Liver (tissue), 9 donors: ENCODE data around the gene NELL1. TPM values are rescaled to one million over a fixed set of nuclear protein-coding genes. Genes with fewer than 3 reads are reported as not detected.

Experiments used
- DNase-seq: peaks from one replicate; pipeline ENCODE4 v3.0.0-alpha.2; 2017; ENCODE audit warnings: low spot score
- H3K27ac ChIP-seq, 2 donors: one replicate each; pipeline ENCODE4 v1.7.0; 2013; ENCODE audit warnings: inconsistent platforms in 2 of 2, low read length in 2 of 2, control low read depth in 1 of 2, low read depth in 1 of 2, mild to moderate bottlenecking in 1 of 2
- H3K27me3 ChIP-seq, 4 donors: one replicate each; pipeline versions ENCODE4 v1.6.1 to v1.7.0; 2013; ENCODE audit warnings: low read length in 3 of 4, inconsistent platforms in 1 of 4, mild to moderate bottlenecking in 1 of 4, moderate library complexity in 1 of 4; ENCODE audit not compliant: control insufficient read depth in 4 of 4, insufficient read depth in 4 of 4
- H3K36me3 ChIP-seq, 4 donors: one replicate each; pipeline versions ENCODE4 v1.6.1 to v1.7.0; 2013; ENCODE audit warnings: low read length in 3 of 4, mild to moderate bottlenecking in 3 of 4, low read depth in 1 of 4, moderate library complexity in 1 of 4; ENCODE audit not compliant: control insufficient read depth in 4 of 4, insufficient read depth in 3 of 4
- H3K4me1 ChIP-seq, 4 donors: one replicate each; pipeline versions ENCODE4 v1.6.1 to v1.7.0; 2013; ENCODE audit warnings: low read length in 3 of 4, mild to moderate bottlenecking in 3 of 4, moderate library complexity in 1 of 4; ENCODE audit not compliant: control insufficient read depth in 4 of 4, insufficient read depth in 4 of 4
- H3K4me3 ChIP-seq, 3 donors: one replicate each; pipeline versions ENCODE4 v1.6.1 to v1.7.0; 2013; ENCODE audit warnings: low read length in 3 of 3, control low read depth in 1 of 3, low read depth in 1 of 3, mild to moderate bottlenecking in 1 of 3
- H3K9ac ChIP-seq, 2 donors: one replicate each; pipeline ENCODE4 v1.7.0; 2013; ENCODE audit warnings: low read length in 2 of 2, mild to moderate bottlenecking in 2 of 2, moderate library complexity in 2 of 2, control low read depth in 1 of 2, low read depth in 1 of 2
- H3K9me3 ChIP-seq, 4 donors: one replicate each; pipeline versions ENCODE4 v1.6.1 to v1.7.0; 2013; ENCODE audit warnings: low read length in 3 of 4; ENCODE audit not compliant: control insufficient read depth in 4 of 4
- EGR1 ChIP-seq, 2 donors: IDR thresholded peaks; 2 replicates each; pipeline ENCODE4 v1.6.1; 2016 to 2018; ENCODE audit warnings: antibody characterized with exemption in 2 of 2, low read depth in 2 of 2
- FOXA1 ChIP-seq: IDR thresholded peaks from 2 replicates; pipeline ENCODE4 v1.6.1; 2016; ENCODE audit warnings: antibody characterized with exemption
- FOXA2 ChIP-seq: IDR thresholded peaks from 2 replicates; pipeline ENCODE4 v1.6.1; 2016; ENCODE audit warnings: antibody characterized with exemption
- GABPA ChIP-seq, 2 donors: IDR thresholded peaks in 1 of 2; conservative IDR thresholded peaks in 1 of 2; 2 replicates each; pipeline ENCODE4 v1.6.1; 2016; ENCODE audit warnings: antibody characterized with exemption in 2 of 2, mild to moderate bottlenecking in 1 of 2, moderate library complexity in 1 of 2
- HNF4A ChIP-seq, 2 donors: conservative IDR thresholded peaks; 2 replicates each; pipeline ENCODE4 v1.6.1; 2016; ENCODE audit warnings: antibody characterized with exemption in 2 of 2, mild to moderate bottlenecking in 2 of 2
- HNF4G ChIP-seq: IDR thresholded peaks from 2 replicates; pipeline ENCODE4 v1.6.1; 2016; ENCODE audit warnings: antibody characterized with exemption
- JUND ChIP-seq, 2 donors: IDR thresholded peaks; 2 replicates each; pipeline ENCODE4 v1.6.1; 2016; ENCODE audit warnings: antibody characterized with exemption in 2 of 2
- NR2F2 ChIP-seq: IDR thresholded peaks from 2 replicates; pipeline ENCODE4 v1.6.1; 2016; ENCODE audit warnings: antibody characterized with exemption
- RAD21 ChIP-seq, 2 donors: IDR thresholded peaks; 2 replicates each; pipeline ENCODE4 v1.6.1; 2016; ENCODE audit warnings: antibody characterized with exemption in 2 of 2, mild to moderate bottlenecking in 2 of 2
- RXRA ChIP-seq, 2 donors: IDR thresholded peaks; 2 replicates each; pipeline ENCODE4 v1.6.1; 2017 to 2018; ENCODE audit warnings: antibody characterized with exemption in 2 of 2, mild to moderate bottlenecking in 1 of 2
- SP1 ChIP-seq: IDR thresholded peaks from 2 replicates; pipeline ENCODE4 v1.6.1; 2018; ENCODE audit warnings: antibody characterized with exemption, mild to moderate bottlenecking
- TAF1 ChIP-seq: conservative IDR thresholded peaks from 2 replicates; pipeline ENCODE4 v1.6.1; 2016; ENCODE audit warnings: antibody characterized with exemption, mild to moderate bottlenecking
- YY1 ChIP-seq: IDR thresholded peaks from 2 replicates; pipeline ENCODE4 v1.6.1; 2016; ENCODE audit warnings: antibody characterized with exemption, mild to moderate bottlenecking
- WGBS: extraction: QIAGEN DNeasy Blood & Tissue Kit; methylation state at CpG from one replicate; pipeline ENCODE4 v1.1.7; 2013; 5-methylcytosine and 5-hydroxymethylcytosine counted together
- polyA plus RNA-seq, 2 donors: library from polyadenylated mRNA; stranded (reverse) in 1 of 2; unstranded in 1 of 2; fragments of 200-250 nt in 1 of 2; fragments of >200 nt in 1 of 2; fragmentation: Nextera tagmentation in 1 of 2; extraction: Ambion mirVana in 1 of 2; gene quantifications; one replicate each; pipeline versions ENCODE4 v1.2.1 to v1.2.3, GENCODE V29; 2013 to 2015
- total RNA-seq, 2 donors: library from RNA; depleted of rRNA; stranded (reverse); fragments of >200 nt; gene quantifications; one replicate each; pipeline ENCODE4 v1.2.3, GENCODE V29; 2014
- TF ChIP-seq, protein P1 (sequence below): IDR thresholded peaks from 2 replicates; pipeline ENCODE4 v1.6.1; 2016; ENCODE audit warnings: antibody characterized with exemption, mild to moderate bottlenecking
- TF ChIP-seq, protein P2 (sequence below): IDR thresholded peaks from 2 replicates; pipeline ENCODE4 v1.6.1; 2016; ENCODE audit warnings: antibody characterized with exemption
- TF ChIP-seq, protein P3 (sequence below): IDR thresholded peaks from 2 replicates; pipeline ENCODE4 v1.6.1; 2016; ENCODE audit warnings: antibody characterized with exemption
- TF ChIP-seq, protein P4 (sequence below): IDR thresholded peaks from 2 replicates; pipeline ENCODE4 v1.6.1; 2016; ENCODE audit warnings: antibody characterized with exemption
- TF ChIP-seq, protein P5 (sequence below): fragments of 150-350 bp; IDR thresholded peaks from 2 replicates; pipeline ENCODE4 v1.5.1; 2017; ENCODE audit warnings: improper control_type of control experiment, low read depth, low read length; ENCODE audit not compliant: missing input control
- donor health status: healthy.
- donor health status: healthy.
- donor health status: healthy.
- donor health status: healthy.
- donor health status: healthy.

The NELL1 gene
- total and polyA plus RNA-seq, 4 donors, result not detected

DNA sequence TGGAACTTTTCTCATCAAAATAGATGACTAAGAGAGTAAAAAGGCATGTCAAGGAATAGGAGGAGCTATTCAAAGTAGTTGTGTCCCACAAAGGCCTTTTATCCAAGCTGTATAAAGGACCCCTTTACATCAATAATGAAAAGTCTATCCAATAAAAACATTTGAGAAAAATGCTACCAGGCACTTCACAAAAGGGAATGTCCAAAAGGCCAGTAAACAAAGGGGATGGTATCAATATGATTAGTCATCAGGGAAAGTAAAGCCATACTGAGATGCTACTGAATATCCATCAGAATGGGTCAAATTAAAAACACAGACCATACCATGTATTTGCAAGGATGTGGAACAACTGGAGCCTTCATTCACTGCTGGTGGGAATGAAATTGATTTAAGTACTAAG, 224.9 kb downstream of the NELL1 start (continued):
- TF ChIP-seq, protein P1, sequence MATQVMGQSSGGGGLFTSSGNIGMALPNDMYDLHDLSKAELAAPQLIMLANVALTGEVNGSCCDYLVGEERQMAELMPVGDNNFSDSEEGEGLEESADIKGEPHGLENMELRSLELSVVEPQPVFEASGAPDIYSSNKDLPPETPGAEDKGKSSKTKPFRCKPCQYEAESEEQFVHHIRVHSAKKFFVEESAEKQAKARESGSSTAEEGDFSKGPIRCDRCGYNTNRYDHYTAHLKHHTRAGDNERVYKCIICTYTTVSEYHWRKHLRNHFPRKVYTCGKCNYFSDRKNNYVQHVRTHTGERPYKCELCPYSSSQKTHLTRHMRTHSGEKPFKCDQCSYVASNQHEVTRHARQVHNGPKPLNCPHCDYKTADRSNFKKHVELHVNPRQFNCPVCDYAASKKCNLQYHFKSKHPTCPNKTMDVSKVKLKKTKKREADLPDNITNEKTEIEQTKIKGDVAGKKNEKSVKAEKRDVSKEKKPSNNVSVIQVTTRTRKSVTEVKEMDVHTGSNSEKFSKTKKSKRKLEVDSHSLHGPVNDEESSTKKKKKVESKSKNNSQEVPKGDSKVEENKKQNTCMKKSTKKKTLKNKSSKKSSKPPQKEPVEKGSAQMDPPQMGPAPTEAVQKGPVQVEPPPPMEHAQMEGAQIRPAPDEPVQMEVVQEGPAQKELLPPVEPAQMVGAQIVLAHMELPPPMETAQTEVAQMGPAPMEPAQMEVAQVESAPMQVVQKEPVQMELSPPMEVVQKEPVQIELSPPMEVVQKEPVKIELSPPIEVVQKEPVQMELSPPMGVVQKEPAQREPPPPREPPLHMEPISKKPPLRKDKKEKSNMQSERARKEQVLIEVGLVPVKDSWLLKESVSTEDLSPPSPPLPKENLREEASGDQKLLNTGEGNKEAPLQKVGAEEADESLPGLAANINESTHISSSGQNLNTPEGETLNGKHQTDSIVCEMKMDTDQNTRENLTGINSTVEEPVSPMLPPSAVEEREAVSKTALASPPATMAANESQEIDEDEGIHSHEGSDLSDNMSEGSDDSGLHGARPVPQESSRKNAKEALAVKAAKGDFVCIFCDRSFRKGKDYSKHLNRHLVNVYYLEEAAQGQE, result no peak
- TF ChIP-seq FOXA1 (no peak), RXRA (IDR thresholded peaks at IDR 0.05) (no peak), FOXA2 (no peak), EGR1 (IDR thresholded peaks at IDR 0.05; ENCODE audit: low read depth in 2 of 2) (no peak), HNF4A (conservative IDR thresholded peaks at IDR 0.05) (no peak), RAD21 (IDR thresholded peaks at IDR 0.05) (no peak), NR2F2 (no peak), SP1 (no peak)
- TF ChIP-seq, protein P2, sequence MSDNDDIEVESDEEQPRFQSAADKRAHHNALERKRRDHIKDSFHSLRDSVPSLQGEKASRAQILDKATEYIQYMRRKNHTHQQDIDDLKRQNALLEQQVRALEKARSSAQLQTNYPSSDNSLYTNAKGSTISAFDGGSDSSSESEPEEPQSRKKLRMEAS, result no peak

DNA sequence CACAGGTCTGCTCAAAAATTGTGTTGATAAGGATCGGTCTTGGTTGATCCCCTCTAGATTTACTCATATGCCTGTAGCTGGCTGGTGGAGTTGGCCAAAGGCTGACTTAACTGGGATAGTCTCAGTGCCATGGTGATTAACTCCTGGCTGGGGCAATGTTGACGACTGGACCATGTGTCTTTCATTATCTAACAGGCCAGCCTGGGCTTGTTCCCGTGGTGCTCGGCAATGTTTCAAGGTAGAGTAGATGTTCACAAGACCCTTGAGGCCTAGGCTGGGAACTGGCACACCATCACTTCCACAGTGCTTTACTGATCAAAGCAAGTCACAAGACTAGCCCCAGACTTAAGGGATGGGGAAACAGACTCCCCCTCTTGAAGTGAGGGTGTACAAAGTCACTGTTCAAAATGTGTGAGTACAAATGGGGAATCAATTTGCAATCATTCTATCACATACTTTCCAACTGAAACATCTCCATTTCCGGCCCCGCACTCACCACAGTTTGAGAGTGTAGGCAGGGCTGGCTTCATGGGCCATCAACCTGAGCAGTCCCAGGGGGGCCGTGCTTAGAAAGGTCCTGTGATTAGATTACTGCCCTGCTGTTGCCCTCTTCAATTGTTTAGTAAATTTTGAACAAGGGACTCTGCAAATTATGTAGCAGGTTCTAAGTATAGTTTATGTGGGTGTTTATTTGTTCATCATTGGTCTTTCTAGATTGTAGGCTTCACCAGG, 240.8 kb downstream of the NELL1 start:
- DNase-seq, result no peak
- Histone ChIP-seq H3K4me1 (no peaks in the 10 kb centered on the region), H3K27me3 (no peaks in the 10 kb centered on the region), H3K4me3 (no peak overlapping the region), H3K9me3 (no peaks in the 10 kb centered on the region), H3K36me3 (no peaks in the 10 kb centered on the region), H3K9ac (no peak overlapping the region), H3K27ac (no peak overlapping the region)
- 78% methylated on average over 7 of the region's 7 CpGs for WGBS
- no peak for TF ChIP-seq YY1
- TF ChIP-seq, protein P3, sequence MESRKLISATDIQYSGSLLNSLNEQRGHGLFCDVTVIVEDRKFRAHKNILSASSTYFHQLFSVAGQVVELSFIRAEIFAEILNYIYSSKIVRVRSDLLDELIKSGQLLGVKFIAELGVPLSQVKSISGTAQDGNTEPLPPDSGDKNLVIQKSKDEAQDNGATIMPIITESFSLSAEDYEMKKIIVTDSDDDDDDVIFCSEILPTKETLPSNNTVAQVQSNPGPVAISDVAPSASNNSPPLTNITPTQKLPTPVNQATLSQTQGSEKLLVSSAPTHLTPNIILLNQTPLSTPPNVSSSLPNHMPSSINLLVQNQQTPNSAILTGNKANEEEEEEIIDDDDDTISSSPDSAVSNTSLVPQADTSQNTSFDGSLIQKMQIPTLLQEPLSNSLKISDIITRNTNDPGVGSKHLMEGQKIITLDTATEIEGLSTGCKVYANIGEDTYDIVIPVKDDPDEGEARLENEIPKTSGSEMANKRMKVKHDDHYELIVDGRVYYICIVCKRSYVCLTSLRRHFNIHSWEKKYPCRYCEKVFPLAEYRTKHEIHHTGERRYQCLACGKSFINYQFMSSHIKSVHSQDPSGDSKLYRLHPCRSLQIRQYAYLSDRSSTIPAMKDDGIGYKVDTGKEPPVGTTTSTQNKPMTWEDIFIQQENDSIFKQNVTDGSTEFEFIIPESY, result no peak
- TF ChIP-seq, protein P4, sequence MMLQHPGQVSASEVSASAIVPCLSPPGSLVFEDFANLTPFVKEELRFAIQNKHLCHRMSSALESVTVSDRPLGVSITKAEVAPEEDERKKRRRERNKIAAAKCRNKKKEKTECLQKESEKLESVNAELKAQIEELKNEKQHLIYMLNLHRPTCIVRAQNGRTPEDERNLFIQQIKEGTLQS, result no peak
- no peak for TF ChIP-seq FOXA2
- TF ChIP-seq FOXA1, result no peak
- TF ChIP-seq HNF4A (conservative IDR thresholded peaks at IDR 0.05), result no peak
- no peak for TF ChIP-seq RXRA (IDR thresholded peaks at IDR 0.05)
- no peak for TF ChIP-seq EGR1 (IDR thresholded peaks at IDR 0.05; ENCODE audit: low read depth in 2 of 2)
- no peak for TF ChIP-seq HNF4G
- no peak for TF ChIP-seq RAD21 (IDR thresholded peaks at IDR 0.05)
- TF ChIP-seq NR2F2, result no peak
- TF ChIP-seq SP1, result no peak
- TF ChIP-seq TAF1, result no peak
- TF ChIP-seq, protein P2, result no peak
- TF ChIP-seq, protein P1, result no peak
- no peak for TF ChIP-seq JUND (IDR thresholded peaks at IDR 0.05)
- TF ChIP-seq, protein P5, sequence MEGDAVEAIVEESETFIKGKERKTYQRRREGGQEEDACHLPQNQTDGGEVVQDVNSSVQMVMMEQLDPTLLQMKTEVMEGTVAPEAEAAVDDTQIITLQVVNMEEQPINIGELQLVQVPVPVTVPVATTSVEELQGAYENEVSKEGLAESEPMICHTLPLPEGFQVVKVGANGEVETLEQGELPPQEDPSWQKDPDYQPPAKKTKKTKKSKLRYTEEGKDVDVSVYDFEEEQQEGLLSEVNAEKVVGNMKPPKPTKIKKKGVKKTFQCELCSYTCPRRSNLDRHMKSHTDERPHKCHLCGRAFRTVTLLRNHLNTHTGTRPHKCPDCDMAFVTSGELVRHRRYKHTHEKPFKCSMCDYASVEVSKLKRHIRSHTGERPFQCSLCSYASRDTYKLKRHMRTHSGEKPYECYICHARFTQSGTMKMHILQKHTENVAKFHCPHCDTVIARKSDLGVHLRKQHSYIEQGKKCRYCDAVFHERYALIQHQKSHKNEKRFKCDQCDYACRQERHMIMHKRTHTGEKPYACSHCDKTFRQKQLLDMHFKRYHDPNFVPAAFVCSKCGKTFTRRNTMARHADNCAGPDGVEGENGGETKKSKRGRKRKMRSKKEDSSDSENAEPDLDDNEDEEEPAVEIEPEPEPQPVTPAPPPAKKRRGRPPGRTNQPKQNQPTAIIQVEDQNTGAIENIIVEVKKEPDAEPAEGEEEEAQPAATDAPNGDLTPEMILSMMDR, result no peak
- no peak for TF ChIP-seq GABPA (IDR thresholded peaks at IDR 0.05 in 1 of 2, conservative IDR thresholded peaks at IDR 0.05 in 1 of 2)
